Measurements from ENCODE around the gene CYP1A2. TPM values are rescaled to one million over a fixed set of nuclear protein-coding genes. Genes with fewer than 3 reads are reported as not detected.

CYP1A2 gene, protein sequence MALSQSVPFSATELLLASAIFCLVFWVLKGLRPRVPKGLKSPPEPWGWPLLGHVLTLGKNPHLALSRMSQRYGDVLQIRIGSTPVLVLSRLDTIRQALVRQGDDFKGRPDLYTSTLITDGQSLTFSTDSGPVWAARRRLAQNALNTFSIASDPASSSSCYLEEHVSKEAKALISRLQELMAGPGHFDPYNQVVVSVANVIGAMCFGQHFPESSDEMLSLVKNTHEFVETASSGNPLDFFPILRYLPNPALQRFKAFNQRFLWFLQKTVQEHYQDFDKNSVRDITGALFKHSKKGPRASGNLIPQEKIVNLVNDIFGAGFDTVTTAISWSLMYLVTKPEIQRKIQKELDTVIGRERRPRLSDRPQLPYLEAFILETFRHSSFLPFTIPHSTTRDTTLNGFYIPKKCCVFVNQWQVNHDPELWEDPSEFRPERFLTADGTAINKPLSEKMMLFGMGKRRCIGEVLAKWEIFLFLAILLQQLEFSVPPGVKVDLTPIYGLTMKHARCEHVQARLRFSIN
- total RNA-seq: not detected

DNA sequence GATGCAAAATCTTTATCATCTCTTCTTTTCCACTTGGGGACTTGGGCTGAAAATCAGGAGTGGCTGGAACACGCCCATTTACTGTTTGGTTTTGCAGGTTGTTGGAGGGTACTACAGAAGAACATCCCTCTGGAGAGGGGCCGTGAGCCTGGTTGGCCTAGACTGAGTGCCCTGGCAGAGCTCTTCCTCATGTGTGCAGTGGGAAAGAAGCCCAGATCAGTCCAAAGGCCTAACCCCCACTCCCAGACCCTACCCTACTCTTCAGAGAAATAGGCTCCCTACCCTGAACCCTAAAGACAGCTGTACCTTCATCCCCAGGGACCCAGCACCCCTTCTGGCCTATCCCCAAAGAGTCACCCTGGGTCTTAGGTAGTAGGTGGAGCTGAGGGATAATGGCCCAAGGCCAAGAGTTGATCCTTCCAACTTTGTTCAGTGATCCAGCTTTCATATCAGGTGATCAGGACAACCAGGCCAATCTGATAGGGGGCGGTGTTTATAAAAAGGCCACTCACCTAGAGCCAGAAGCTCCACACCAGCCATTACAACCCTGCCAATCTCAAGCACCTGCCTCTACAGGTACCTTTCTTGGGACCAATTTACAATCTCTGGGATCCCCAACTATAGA is at the start of gene CYP1A2:
Gene CYP1A2 (plus strand): TSS at position 524 of the 625 bp plus-strand sequence. CDS start 894 bp downstream, outside the sequence.
- Mint-ChIP-seq H3K9me3 (no peaks in the 10 kb centered on the region), H3K27ac (no peak within 1 kb of the TSS), H3K4me3 (no peak within 1 kb of the TSS), H3K4me1 (no peaks in the 10 kb centered on the region), H3K27me3 (peaks cover 5% of the 10 kb centered on the region), H3K36me3 (ENCODE audit: low read depth) (no peaks in the 10 kb centered on the region)
- ChIA-PET CTCF (interaction anchor here (1.6 kb wide), 1 partner anchor 21 kb away, joined by 7 read pairs; no protein-coding TSS in a partner anchor), POLR2A (no interaction called here)
- no peak for DNase-seq

DNA sequence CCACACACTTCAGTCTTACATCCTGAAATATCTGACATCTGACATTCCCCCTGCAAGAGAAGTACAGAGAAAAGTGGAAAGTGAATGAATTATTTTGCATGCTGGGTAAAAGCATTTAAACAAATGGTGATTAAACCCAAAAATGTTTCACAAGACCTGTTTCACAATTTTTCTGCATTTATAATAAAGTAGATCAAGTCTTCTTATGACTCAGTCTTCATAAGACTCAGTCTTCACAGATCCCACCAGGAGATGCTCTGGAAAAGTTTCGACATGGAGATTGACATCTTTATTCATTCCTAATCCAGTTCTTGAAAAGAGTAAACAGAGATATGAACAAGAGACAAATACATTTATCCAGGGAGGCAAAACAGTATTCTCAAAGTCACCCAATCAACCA is 39.6 kb upstream of the CYP1A2 start:
- H3K4me1 Mint-ChIP-seq: peaks cover 14% of the 10 kb centered on the region
- peaks cover 11% of the 10 kb centered on the region for H3K27me3 Mint-ChIP-seq
- H3K27ac Mint-ChIP-seq: no peak overlapping the region
- CTCF ChIA-PET: no interaction called here
- no peaks in the 10 kb centered on the region for H3K9me3 Mint-ChIP-seq
- no peak overlapping the region for H3K4me3 Mint-ChIP-seq
- DNase-seq: no peak
- no peaks in the 10 kb centered on the region for H3K36me3 Mint-ChIP-seq (ENCODE audit: low read depth)
- POLR2A ChIA-PET: no interaction called here

DNA sequence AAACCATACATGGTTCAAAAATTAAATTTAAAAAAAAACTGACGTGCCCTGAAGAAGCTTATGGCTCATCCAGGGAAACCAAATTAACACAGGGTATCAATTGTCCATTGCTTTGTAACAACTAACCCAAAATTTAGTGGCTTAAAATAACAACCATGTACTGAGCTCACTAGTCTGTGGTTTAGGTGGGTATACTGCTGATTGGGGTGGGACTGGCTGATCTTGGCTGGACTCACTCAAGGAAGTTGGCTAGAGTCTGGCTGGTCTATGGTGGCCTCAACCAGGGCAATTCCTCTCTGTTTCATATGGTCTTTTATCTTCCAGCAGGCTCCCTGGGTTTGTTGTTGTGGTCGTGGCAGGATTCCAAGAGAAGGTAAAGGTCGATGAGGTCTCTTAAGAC is 38.8 kb upstream of the CYP1A2 start:
- Mint-ChIP-seq H3K27me3 (peaks cover 11% of the 10 kb centered on the region), H3K4me3 (no peak overlapping the region), H3K36me3 (ENCODE audit: low read depth) (no peaks in the 10 kb centered on the region), H3K27ac (peak overlapping the region; percentile 29), H3K9me3 (no peaks in the 10 kb centered on the region), H3K4me1 (peaks cover 14% of the 10 kb centered on the region)
- POLR2A ChIA-PET: no interaction called here
- CTCF ChIA-PET: interaction anchor here (0.9 kb wide), 1 partner anchor 16 kb away, joined by 3 read pairs; the partner anchor contains the start of gene CYP1A1
- DNase-seq: no peak

DNA sequence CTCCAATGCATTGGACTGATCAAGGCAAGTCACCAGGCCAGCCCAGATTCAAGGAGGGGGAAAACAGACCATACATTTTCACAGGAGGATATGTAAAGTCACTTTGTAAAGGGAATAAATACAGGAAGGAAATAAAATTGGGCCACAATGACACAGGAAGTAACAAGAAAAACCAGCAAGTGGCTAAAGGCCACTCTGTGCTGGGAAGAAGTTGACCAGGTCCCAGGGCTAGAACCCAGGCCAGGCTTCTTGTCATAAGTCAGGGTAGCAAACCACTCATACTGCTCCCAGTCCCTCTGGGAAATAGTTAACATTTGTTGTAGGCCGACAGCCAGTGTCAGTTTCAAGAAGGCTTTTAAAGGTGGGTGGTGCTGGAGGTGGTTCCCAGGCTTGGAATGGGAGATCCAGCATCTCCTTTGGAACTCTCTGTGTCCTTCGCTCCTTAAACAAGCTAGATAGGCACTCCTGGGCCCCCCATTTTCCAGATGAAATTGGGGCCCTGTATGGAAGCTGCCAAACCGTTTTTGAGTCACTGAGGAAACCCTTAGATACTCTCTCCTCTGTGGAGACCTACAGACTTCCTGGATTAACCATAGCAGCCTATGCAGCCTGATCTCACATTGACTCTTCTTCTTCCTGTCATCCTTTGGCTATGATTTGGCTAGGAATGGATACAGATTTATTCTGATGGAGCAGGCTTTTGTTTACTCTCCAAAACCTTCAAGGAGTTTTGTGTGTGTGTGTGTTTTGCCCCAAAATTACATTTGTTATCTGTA is 38.1 kb upstream of the CYP1A2 start:
- H3K27ac Mint-ChIP-seq: peak overlapping the region; percentile 29
- CTCF ChIA-PET: interaction anchor here (0.9 kb wide), 1 partner anchor 15 kb away, joined by 3 read pairs; the partner anchor contains the start of gene CYP1A1

DNA sequence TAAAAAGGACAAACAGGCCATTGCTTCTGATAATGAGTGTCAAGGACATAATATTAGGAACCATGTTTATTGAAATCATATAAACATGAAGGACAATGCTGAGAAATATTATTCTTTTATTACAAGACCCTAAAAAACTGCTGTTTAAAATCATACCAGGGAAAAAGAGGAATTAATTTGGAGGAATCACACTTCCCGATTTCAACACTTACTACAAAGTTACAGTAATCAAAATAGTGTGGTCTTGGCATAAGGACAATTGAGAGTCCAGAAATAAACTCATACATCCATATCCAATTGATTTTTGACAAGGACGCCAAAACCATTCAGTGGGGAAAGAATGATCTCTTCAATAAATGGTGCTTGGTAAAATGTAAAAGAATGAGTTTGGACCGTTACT is 36.3 kb upstream of the CYP1A2 start:
- no peak for DNase-seq
- no peaks in the 10 kb centered on the region for H3K36me3 Mint-ChIP-seq (ENCODE audit: low read depth)
- H3K9me3 Mint-ChIP-seq: no peaks in the 10 kb centered on the region
- ChIA-PET CTCF (no interaction called here), POLR2A (no interaction called here)
- peaks cover 14% of the 10 kb centered on the region for H3K4me1 Mint-ChIP-seq
- H3K4me3 Mint-ChIP-seq: no peak overlapping the region
- H3K27me3 Mint-ChIP-seq: peaks cover 5% of the 10 kb centered on the region
- no peak overlapping the region for H3K27ac Mint-ChIP-seq

More for the DNA sequence above, 38.1 kb upstream of the CYP1A2 start:
- H3K36me3 Mint-ChIP-seq (ENCODE audit: low read depth): no peaks in the 10 kb centered on the region
- H3K4me3 Mint-ChIP-seq: no peak overlapping the region
- DNase-seq: no peak
- POLR2A ChIA-PET: no interaction called here
- H3K9me3 Mint-ChIP-seq: no peaks in the 10 kb centered on the region
- peaks cover 9% of the 10 kb centered on the region for H3K27me3 Mint-ChIP-seq
- peaks cover 14% of the 10 kb centered on the region for H3K4me1 Mint-ChIP-seq

DNA sequence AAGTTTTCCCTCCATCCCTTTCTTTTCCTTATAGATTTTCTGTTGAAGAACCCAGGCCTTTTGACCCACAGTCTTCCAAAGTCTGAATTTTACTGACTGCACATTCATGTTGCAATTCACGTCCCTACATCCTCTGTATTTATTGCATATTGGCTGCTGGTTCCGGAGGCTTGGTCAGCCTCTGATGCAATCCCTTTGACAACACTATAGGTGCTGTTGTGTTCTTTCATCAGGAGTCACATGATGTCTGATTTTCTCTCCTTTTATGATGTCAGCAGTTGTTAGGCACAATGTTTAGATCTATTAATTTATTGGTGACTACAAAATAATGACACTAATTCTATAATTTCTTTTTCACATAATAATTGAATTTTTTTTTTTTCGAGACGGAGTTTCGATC is 32.0 kb upstream of the CYP1A2 start:
- no peak overlapping the region for H3K4me3 Mint-ChIP-seq
- no peaks in the 10 kb centered on the region for H3K36me3 Mint-ChIP-seq (ENCODE audit: low read depth)
- no peaks in the 10 kb centered on the region for H3K27me3 Mint-ChIP-seq
- CTCF ChIA-PET: interaction anchor here (0.5 kb wide), 1 partner anchor 37 kb away, joined by 4 read pairs; no protein-coding TSS in a partner anchor
- H3K27ac Mint-ChIP-seq: no peak overlapping the region
- no peaks in the 10 kb centered on the region for H3K4me1 Mint-ChIP-seq
- no peaks in the 10 kb centered on the region for H3K9me3 Mint-ChIP-seq
- DNase-seq: no peak
- POLR2A ChIA-PET: no interaction called here

DNA sequence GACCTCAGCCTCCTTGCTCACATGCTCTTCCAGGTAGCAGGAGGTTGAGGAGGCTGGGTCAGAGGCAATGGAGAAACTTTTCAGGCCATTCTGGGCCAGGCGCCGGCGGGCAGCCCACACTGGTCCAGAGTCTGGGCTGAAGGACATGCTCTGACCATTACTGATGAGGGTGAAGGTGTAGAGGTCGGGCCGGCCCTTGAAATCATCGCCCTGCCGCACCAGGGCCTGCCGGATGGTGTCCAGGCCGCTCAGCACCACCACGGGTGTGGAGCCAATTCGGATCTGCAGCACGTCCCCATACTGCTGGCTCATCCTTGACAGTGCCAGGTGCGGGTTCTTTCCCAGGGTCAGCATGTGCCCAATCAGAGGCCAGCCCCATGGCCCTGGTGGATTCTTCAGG is 26.1 kb upstream of the CYP1A2 start:
- no peaks in the 10 kb centered on the region for H3K36me3 Mint-ChIP-seq (ENCODE audit: low read depth)
- peaks cover 15% of the 10 kb centered on the region for H3K4me1 Mint-ChIP-seq
- H3K27me3 Mint-ChIP-seq: peaks cover 16% of the 10 kb centered on the region
- ChIA-PET POLR2A (no interaction called here), CTCF (no interaction called here)
- no peak for DNase-seq
- H3K27ac Mint-ChIP-seq: no peak overlapping the region
- no peak overlapping the region for H3K4me3 Mint-ChIP-seq
- H3K9me3 Mint-ChIP-seq: no peaks in the 10 kb centered on the region

DNA sequence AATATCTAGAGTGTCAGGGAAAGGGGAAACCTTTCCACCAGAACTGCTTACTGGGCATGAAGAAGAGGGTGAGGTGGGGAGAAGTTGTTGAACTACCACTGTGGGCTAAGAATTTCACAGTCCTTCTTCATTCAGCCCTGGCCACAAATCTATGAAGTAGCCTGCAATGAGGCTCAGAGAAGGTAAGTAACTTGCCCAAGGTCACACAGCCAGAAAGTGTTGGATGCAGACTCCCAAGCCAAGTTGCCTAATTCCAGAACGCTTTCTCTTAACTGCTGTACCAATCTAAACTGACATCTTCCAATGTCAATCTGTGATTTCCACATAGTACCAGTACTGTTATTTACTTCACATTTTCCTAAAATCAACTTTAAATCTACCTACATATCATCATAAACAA is 25.5 kb upstream of the CYP1A2 start:
- CTCF ChIA-PET: interaction anchor here (1.4 kb wide), 1 partner anchor 8 kb away, joined by 6 read pairs; no protein-coding TSS in a partner anchor
- H3K9me3 Mint-ChIP-seq: no peaks in the 10 kb centered on the region

DNA sequence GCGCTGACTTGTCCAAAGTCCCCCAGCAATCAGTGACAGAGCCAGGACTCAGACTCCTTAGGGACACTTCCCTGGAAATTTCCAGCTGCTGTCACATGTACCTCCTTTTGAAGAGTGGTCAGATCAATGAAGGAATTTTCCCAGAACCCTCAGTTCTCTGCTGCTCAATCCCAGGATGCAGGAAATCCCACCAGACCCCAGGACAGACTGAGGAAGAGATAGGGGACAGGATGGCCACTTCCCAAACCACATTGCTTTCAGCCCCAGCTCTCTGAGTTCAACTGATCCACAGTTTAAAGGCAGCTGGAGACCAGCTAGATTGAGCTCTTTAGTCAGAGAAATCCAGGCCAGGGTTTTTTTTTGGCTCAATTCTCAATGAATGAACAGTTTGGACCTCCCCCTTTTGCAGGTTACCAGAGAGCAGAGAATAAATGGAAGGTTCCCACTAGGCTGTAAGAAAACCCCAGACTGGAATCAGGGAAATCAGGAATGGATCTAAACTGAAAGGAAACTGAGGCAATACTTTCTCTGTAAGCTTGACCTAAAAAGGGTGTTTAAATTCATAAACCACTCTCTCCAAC is 24.8 kb upstream of the CYP1A2 start:
- Mint-ChIP-seq H3K27ac (no peak overlapping the region), H3K9me3 (no peaks in the 10 kb centered on the region), H3K4me3 (no peak overlapping the region), H3K27me3 (peaks cover 16% of the 10 kb centered on the region), H3K36me3 (ENCODE audit: low read depth) (no peaks in the 10 kb centered on the region), H3K4me1 (peaks cover 15% of the 10 kb centered on the region)
- POLR2A ChIA-PET: interaction anchor here (0.6 kb wide), 2 partner anchors 14 to 301 kb away, joined by 3 read pairs; no protein-coding TSS in a partner anchor
- no peak for DNase-seq
- CTCF ChIA-PET: interaction anchor here (1.0 to 1.5 kb wide), 3 partner anchors 9 to 90 kb away, joined by 4 to 6 read pairs (median 5); no protein-coding TSS in a partner anchor

More for the DNA sequence above, 25.5 kb upstream of the CYP1A2 start:
- Mint-ChIP-seq H3K27ac (no peak overlapping the region), H3K27me3 (peaks cover 16% of the 10 kb centered on the region), H3K36me3 (ENCODE audit: low read depth) (no peaks in the 10 kb centered on the region), H3K4me3 (no peak overlapping the region), H3K4me1 (peaks cover 15% of the 10 kb centered on the region)
- POLR2A ChIA-PET: interaction anchor here (0.6 kb wide), 1 partner anchor 301 kb away, joined by 3 read pairs; no protein-coding TSS in a partner anchor
- no peak for DNase-seq

DNA sequence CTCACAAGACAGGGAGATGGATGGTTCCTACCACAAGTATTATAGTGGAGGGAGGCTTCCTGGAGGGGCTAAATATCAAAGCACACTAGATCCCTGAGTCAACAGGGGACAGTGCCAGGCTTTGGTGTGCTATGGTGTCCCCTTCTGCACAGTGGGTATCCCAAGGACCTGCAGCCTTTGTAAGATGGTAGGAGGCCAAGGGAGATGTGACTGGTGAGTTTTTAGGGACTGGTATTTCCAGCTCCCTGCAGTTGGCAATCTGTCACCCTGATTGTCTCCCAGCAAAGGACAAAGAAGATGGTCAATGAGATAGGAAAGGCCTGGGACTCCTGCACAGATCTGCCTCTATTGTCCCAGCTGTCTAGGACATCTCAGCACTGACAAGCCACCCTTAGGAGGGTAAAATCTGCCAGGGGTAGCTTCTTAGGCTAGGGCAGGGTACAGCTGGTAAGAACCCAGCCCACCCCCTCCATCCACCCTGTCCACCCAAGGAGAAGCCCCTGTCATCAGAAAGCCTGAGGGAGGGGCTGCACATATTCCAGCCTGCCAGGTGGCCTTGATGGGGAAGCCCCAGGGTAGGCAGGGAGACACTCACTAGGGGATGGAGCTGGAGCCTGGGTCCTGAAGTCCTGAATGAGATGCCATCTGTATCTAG is 23.9 kb upstream of the CYP1A2 start:
- Mint-ChIP-seq H3K27me3 (peaks cover 16% of the 10 kb centered on the region), H3K27ac (no peak overlapping the region), H3K4me3 (peak overlapping the region; percentile 69), H3K9me3 (no peaks in the 10 kb centered on the region), H3K4me1 (peaks cover 15% of the 10 kb centered on the region), H3K36me3 (ENCODE audit: low read depth) (no peaks in the 10 kb centered on the region)
- no peak for DNase-seq
- CTCF ChIA-PET: interaction anchor here (1.0 to 2.7 kb wide), 6 partner anchors 10 to 93 kb away, joined by 3 to 18 read pairs (median 5); no protein-coding TSS in a partner anchor
- POLR2A ChIA-PET: interaction anchor here (0.6 to 2.4 kb wide), 4 partner anchors 10 to 182 kb away, joined by 3 to 11 read pairs (median 6); partner anchors contain the start of genes EDC3 and FAM219B

DNA sequence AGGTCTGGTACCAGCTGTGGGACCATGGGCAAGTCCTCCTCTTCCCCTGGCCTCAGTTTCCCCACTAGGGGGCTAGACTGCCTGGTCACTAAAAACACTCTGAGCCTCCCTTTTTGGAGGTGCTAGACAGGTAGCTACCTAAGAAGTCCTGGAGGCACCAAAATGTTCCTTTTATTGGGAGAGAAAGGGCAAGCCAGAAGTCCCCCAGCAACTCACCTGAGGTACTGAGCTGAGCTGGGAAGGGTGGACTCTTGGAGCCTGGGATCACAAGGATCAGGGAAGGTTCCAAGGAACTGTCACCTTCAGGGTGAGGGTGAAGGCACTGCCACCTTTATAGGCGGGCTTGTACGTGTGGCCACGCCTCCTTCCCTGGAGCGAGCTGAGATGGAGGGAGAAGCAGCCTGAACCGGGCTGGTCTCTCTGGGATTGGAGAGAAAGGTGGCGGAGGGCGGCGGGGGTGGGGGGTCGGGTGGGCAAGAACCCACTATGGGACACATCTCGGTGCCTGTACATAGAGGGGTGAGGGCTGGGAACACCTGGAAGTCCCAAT is 23.3 kb upstream of the CYP1A2 start, which contains the start of gene CYP1A1:
Gene CYP1A1 (minus strand): TSS at position 304 of the 550 bp plus-strand sequence. CDS start 2,431 bp downstream, outside the sequence.
- peak; percentile 36 for DNase-seq
- Mint-ChIP-seq H3K27me3 (peaks cover 16% of the 10 kb centered on the region), H3K4me1 (peaks cover 15% of the 10 kb centered on the region), H3K4me3 (peak within 1 kb of the TSS; percentile 69), H3K27ac (peak within 1 kb of the TSS; percentile 82), H3K9me3 (no peaks in the 10 kb centered on the region), H3K36me3 (ENCODE audit: low read depth) (no peaks in the 10 kb centered on the region)
- ChIA-PET POLR2A (interaction anchor here (0.7 to 2.4 kb wide), 8 partner anchors 10 to 185 kb away, joined by 3 to 11 read pairs (median 4); partner anchors contain the start of genes CLK3, EDC3 and FAM219B), CTCF (interaction anchor here (1.5 to 2.7 kb wide), 5 partner anchors 10 to 94 kb away, joined by 3 to 18 read pairs (median 5); no protein-coding TSS in a partner anchor)

Measured in activated CD4-positive, alpha-beta memory T cell treated with anti-CD3 and anti-CD28 coated beads, Interleukin-2, amount 10 ng/mL, durations not matched to agents 7 days and 5 days (primary cell).